Measurements from ENCODE around the gene TMEM190. TPM values are rescaled to one million over a fixed set of nuclear protein-coding genes. Genes with fewer than 3 reads are reported as not detected.
A peak's percentile ranks its signal among the peaks of the same experiment; 100 is the strongest.

The TMEM190 gene
- total RNA-seq, 1 donor from 2014 or later: not detected

DNA sequence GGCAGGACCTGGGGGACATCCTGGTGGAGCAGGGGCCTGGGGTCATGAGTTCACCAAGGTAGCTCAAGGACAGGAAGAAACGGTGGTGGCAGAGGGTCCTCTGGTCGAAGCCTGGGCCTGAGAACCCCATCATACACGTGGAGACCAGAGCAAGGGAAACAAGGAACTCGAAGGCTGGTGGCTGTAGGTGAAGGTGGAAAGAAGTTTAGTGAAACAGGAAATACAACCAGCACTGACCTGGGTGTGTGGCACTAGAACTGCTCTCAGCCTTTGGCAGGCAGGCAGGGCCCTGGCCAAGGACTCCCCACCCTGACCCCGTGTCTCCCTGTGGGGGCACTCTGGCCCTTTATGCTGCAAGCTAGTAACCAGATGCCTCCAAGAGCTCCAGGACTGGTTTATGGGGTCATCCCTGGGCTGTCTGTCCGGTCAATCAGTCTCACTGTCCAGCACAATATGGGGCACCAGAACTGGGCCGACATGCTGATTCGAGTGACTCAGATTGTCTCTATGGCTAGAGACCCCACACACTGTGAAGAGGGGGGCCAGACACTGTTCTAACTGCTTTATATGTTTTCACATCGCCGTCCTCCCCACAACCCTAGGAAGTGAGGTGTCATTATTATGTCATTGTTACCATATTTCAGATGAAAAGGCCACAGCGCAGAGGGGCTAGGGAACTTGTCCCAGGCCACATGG, 25.9 kb upstream of the TMEM190 start:
- DNase-seq (ENCODE audit: low spot score): no peak
- no peak for ATAC-seq

- DNase-seq (ENCODE audit: low spot score): no peak
- no peak for ATAC-seq
Observed at GRCh38 chr19:55352040-55352439, 24.6 kb upstream of the TMEM190 start.

GRCh38 chr19:55352549-55353145, 24.0 kb upstream of the TMEM190 start:
- no peak for DNase-seq (ENCODE audit: low spot score)
- no peak for ATAC-seq

- DNase-seq (ENCODE audit: low spot score): no peak
- ATAC-seq: no peak
Observed at GRCh38 chr19:55353356-55353802, 23.2 kb upstream of the TMEM190 start.

DNA sequence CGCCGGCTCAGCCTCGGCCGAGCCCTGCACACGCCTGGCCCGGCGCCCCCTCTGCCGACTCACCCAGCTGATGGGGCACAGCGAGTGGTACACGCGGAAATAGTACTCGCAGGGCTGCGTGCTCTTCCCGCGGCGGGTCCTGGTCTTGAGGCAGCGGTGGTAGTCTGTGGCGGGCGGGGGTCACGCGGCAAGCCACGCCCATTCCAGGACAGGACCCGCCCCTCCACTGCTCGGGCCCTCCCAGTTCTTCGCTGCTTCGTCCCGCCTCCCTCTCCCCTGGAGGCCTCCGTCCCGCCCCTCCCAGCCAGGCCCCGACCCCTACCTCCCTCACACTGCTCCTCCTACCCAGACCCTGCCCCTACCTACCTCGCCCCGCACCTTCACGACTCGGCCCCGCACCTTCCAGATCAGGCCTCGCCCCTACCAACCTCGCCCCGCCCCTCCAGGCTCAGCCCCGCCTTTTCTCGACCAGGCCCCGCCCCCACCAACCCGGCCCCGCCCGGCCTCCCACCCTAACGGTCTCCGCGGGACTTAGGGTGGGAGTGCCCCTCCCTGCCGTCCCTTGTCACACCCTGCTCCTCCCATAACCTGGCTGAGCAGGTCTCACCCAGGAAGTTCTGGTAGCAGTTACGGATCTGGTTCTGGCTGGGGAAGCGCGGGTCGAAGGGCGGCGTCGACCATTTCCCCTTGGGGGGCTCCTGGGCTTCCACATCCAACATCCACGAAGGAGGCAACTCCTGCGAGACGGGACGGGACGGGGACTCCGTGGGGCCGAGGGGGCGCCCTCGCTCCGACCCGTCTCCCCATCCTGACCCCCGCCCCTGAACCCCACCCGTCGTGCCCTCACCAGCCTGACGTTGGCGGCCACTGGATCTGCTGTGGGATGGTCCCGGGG, 22.6 kb upstream of the TMEM190 start:
- DNase-seq (ENCODE audit: low spot score) (no peak), ATAC-seq (peak; percentile 83)

- no peak for DNase-seq (ENCODE audit: low spot score)
Observed at GRCh38 chr19:55354698-55355212, 21.9 kb upstream of the TMEM190 start, which contains the start of gene COX6B2. Gene COX6B2, minus strand, starts transcription at chr19:55354719. Its CDS starts 198 bp downstream, at chr19:55354521.

GRCh38 chr19:55355213-55355821, 21.3 kb upstream of the TMEM190 start:
- no peak for ATAC-seq
- no peak for DNase-seq (ENCODE audit: low spot score)

More at GRCh38 chr19:55354698-55355212, 21.9 kb upstream of the TMEM190 start, which contains the start of gene COX6B2:
- no peak for ATAC-seq

DNA sequence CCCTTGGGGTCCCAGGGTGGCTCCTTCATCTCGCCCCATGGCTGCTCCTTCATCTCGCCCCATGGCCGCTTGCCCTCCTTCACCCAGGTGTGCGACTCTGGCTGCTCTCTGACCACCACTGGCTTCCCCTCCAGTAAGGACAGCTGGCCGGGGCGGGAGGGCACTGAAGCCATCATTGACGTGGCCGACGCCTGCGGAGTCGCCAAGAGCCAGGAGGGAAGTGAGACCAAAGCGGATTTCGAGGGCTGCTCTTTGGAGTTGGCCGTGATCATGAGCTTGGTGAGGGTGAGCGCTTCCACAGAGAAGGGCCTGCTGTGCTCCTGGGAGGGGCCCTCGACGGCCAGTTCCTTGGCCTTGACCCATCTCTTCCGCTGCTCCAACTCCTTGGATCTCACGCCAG, 18.1 kb upstream of the TMEM190 start:
- DNase-seq (ENCODE audit: low spot score): no peak

GRCh38 chr19:55358943-55359908, 17.4 kb upstream of the TMEM190 start:
- no peak for DNase-seq (ENCODE audit: low spot score)
- ATAC-seq: no peak

More for the DNA sequence above, 18.1 kb upstream of the TMEM190 start:
- ATAC-seq: no peak

- DNase-seq (ENCODE audit: low spot score): no peak
- ATAC-seq: no peak
Observed at GRCh38 chr19:55360902-55361301, 15.7 kb upstream of the TMEM190 start.

GRCh38 chr19:55362174-55362989, 14.2 kb upstream of the TMEM190 start:
- no peak for ATAC-seq
- no peak for DNase-seq (ENCODE audit: low spot score)

- ATAC-seq: no peak
- no peak for DNase-seq (ENCODE audit: low spot score)
Observed at GRCh38 chr19:55362990-55363716, 13.5 kb upstream of the TMEM190 start, which contains the start of gene GARIN5B. Gene GARIN5B, minus strand, starts transcription at chr19:55363260. Its CDS starts 194 bp downstream, at chr19:55363066.

GRCh38 chr19:55365245-55365644, 11.4 kb upstream of the TMEM190 start:
- DNase-seq (ENCODE audit: low spot score): no peak
- ATAC-seq: no peak

DNA sequence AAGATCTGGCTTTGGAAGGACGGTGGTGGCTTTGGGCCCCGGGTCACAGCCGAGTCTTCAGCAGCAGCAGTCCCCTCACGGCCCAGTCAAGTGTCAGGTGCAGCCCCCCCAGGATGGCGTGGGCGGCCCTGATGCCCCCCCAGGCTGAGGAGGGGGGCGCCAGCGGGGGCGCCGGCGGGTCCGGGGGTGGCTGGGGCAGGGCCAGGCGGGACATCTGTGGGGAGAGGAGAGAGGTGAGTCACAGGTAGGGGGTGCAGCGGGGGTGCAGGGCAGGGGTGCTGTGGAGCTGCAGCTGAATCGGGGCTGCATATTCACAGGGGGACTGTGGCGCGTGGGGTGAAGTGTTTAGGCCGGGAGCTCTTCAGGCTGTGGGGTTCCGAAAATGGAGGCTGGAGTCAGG, 10.7 kb upstream of the TMEM190 start:
- DNase-seq (ENCODE audit: low spot score) (no peak), ATAC-seq (no peak)

DNA sequence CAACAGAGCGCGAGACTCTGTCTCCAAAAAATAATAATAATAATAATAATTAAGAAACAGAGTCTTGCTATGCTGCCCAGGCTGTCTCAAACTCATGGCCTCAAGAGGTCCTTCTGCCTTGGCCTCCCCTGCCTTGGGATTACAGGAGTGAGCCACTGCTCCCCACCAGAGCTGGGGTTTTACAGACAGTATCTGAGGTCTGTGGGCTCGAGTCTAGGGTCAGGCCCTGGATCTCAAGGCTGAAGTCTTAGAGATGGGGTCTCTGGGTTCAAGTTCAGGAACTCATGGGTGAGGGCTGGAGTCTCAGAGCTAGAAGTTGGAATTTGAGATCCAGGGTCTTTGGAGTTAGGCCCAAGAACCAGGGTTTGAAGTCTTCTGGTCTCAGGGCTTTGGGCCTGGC, 9.8 kb upstream of the TMEM190 start:
- DNase-seq (ENCODE audit: low spot score): no peak
- no peak for ATAC-seq

DNA sequence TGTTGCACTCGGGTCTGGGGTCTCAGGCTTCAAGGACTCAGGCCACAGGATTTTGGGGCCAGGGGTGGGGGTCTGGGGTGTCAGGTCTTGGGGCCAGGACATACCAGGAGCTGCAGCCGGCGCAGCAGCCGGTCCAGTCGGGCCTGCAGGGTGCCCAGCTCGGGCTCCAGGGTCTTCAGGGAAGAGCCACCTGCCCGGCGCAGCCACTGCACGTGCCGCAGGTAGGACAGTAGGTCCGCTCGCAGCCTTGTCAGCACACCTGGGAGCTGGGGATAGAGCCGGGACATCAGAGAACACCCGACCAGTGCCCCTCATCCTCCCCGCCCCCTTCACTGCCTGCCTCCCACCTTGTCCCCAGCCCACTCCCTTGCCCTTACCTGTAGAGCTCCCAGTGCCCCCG, 8.5 kb upstream of the TMEM190 start:
- no peak for ATAC-seq

DNA sequence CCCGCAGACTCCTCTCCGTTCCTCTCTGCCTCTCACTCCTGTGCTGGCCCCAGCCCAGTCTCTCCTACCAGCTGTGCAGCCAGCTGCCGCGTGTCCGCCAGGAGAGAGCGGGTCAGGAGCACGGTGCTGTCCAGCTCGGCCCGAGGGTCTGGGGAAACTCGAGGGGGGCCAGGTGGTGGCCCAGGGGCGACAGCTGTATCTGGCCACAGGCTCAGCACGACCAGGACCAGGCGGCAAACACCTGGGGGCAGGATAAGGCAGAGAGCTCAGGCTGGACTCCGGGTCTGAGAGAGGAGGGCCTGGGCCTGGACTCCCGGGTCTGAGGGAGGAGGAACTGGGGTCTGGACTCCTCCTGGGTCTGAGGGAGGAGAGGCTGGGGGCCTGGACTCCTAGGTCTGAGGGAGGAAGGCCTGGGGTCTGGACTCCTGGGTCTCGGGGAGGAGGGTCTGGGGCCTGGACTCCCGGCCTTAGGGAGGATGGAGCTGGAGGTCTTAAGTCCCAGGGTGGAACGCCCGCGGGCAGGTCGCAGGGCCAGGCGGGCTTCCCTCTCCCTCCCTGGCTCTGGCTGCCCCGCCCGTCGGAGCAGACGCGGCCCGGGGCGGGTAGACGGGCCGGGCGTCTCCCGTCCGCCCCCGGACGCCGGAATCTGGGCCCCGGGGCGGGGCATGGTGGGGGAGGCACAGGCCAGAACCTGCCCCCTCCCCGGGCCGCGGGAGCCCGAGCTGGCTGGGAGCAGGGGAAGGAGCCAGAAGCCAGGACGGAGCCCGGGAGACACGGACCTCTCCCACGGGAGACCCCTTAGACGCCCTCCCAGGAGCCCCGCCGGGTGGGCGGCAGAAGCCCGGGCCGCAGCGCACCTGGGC, 7.7 kb upstream of the TMEM190 start:
- DNase-seq (ENCODE audit: low spot score): no peak
- ATAC-seq: peak; percentile 49

More for the DNA sequence above, 8.5 kb upstream of the TMEM190 start:
- no peak for DNase-seq (ENCODE audit: low spot score)
